ENCODE results near the gene SLC26A6. TPM values are rescaled to one million over a fixed set of nuclear protein-coding genes. Genes with fewer than 3 reads are reported as not detected.

The SLC26A6 gene
- total RNA-seq, 1 donor from 2014 or later: 40.1 TPM

DNA sequence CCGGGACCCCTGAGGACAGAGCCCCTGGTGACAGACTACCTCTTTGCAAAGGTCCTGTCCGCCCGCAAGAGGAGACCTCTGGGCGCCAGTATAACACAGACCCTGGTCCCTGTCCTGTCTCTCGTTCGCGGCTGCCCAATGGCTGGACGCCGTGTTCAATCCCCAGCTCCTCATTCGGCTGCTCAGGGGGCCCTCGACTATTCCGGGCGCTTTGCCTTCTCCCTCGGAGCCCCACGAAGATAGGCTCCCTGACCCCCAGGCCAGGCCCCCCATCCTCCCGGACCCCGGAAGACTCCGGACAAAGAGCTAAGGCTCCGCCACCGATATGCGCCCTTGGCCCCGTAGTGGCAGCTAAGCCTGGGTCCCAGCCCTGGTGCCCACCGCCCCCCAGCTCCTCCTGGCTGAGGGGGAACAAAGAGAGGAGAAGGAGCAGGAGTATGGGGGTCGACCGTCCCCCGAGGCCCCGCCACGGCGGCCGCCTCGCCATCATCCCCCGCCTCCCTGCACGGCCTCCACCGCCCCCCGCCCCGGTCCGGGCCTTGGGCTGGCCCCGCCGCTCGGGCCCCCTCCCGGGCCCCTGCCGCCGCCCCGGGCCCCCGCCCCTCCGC is 27.0 kb upstream of the SLC26A6 start:
- intact Hi-C loops (cut with micrococcal nuclease): loop anchor here (5.0 to 10.0 kb wide), 2 partner anchors 217 to 345 kb away; partner anchors contain the start of genes ATRIP, CCDC51, TMA7 and WDR6

DNA sequence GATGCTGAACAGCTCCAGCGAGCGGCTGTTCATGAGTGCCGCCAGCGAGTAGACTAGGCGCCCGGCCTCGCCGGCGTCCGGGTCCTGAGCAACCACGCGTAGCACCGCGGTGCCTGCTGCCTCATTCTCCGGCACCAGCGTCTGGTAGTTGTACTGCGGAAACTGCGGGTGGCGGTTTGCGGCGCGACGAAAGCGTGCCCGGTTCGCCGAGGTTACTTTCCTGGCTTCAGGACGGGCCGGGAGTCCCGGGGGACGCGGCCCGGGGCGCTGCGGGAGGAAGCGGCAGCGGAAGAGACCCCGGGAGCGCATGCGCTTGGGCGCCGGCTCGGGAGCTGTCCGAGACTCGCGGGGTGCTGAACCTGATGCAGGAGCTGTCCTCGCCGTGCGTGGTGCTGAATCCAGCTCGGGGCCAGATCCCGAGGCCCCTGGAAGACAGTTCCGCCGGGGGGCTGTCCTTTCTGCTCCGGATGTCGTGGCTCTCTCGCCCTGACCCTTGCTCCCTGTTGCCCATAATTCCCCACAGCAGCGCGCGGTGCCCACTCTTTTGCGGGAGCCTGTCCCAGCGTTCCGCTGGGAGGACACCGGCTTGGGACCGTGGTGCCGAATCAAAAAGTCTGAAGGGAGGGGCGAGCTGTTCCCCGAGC is 26.4 kb upstream of the SLC26A6 start:
- intact Hi-C loops (cut with micrococcal nuclease): loop anchor here (5.0 to 10.0 kb wide), 2 partner anchors 217 to 346 kb away; partner anchors contain the start of genes ATRIP, CCDC51, TMA7 and WDR6

- intact Hi-C loops (cut with micrococcal nuclease): loop anchor here (5.0 to 10.0 kb wide), 2 partner anchors 216 to 346 kb away; partner anchors contain the start of genes ATRIP, CCDC51, TMA7 and WDR6
Measured at GRCh38 chr3:48660800-48661400, 25.6 kb upstream of the SLC26A6 start.

DNA sequence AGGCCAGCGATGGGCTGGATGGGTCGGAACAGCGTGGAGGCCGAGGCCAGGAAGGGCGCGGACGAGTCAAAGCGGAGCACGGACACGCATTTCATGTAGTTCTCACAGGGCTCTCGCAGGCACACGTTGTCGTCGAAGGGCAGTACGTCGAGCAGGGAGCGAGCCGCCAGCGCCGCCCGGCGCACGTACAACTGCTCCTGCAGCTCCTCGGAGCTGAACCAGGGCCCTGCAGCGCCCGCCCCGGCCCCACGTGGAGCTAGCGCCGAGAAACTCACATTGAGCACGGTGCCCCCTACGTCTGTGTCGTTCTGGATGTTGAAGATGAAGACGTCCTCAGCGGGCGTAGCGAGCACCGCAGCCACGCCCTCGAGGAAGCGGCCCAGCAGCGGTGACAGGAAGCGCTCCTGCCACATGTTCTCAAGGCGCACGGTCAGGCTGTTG is 21.6 kb upstream of the SLC26A6 start:
- intact Hi-C loops (cut with micrococcal nuclease): loop anchor here (1.0 to 5.0 kb wide), 8 partner anchors 7 to 1642 kb away; partner anchors contain the start of genes HYAL3, IP6K2, NAA80 and NME6

GRCh38 chr3:48656061-48656840 is 21.0 kb upstream of the SLC26A6 start:
- intact Hi-C loops (cut with micrococcal nuclease): loop anchor here (1.0 to 5.0 kb wide), 8 partner anchors 8 to 1643 kb away; partner anchors contain the start of genes HYAL3, IP6K2, NAA80 and NME6

- intact Hi-C loops (cut with micrococcal nuclease): loop anchor here (1.0 to 5.0 kb wide), 8 partner anchors 9 to 1643 kb away; partner anchors contain the start of genes HYAL3, IP6K2, NAA80 and NME6
Measured at GRCh38 chr3:48655606-48656005, 20.3 kb upstream of the SLC26A6 start.

DNA sequence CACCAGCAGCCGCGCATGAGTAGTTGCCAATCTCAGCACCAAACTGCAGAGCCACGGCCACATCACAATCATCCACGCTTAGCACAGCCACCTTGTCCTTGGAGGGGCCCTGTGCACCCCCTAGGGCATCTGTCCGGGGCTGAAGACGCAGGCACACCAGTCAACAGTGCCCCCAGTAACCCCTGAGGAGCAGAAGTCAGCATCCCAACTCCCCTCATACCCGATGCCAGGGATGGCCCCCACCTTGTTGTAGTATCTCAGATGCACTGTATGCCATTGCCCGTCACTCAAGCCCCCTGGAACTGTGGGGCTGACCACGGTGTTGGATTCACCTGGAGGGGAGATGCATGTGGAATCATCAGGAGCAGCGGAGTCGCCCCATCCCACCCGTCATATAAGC is 19.8 kb upstream of the SLC26A6 start:
- intact Hi-C loops (cut with micrococcal nuclease): loop anchor here (5.0 kb wide), 1 partner anchor 353 kb away; the partner anchor contains the start of gene NME6

GRCh38 chr3:48652923-48653715 is 17.9 kb upstream of the SLC26A6 start:
- intact Hi-C loops (cut with micrococcal nuclease): no loop called here

DNA sequence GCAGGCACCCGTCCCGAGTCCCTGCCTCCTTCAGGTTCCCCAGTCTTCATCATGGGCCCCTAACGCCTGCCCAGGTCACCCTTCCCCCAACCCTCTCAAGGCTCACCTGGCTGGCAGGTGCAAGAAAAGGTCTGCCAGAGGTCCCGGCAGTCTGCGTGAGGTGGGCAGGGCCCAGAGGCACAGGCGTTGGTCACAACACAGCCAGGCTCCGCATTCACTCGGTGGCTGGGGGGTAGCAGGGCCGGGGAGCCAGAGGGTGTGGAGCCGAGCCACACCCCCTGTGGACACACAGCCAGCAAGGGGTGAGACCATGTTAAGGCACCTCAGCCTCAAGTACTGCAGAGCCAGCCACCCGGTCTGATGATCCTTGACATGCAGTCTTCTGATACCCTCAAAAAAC is 16.5 kb upstream of the SLC26A6 start:
- intact Hi-C loops (cut with micrococcal nuclease): no loop called here

DNA sequence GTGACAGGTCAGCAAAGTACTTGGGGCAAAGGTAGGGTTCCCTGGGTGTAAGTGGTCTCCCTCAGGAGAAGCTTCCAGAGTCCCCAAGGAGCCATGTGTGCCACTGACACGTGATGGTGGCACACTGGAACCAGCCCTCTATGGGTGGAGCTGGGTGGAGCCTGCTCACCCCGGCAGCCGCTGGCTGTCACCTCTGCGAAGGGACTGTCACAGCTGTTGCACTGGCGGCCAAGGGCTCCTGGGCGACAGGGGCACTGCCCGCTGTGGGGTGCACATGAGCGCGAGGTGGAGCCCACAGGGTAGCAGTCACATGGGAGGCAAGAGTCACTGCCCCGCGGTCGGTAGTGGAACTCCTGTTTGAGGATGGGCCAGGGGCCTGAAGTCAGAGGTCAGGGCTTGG is 15.5 kb upstream of the SLC26A6 start:
- intact Hi-C loops (cut with micrococcal nuclease): no loop called here

- intact Hi-C loops (cut with micrococcal nuclease): no loop called here
Measured at GRCh38 chr3:48648188-48648850, 13.1 kb upstream of the SLC26A6 start.

- intact Hi-C loops (cut with micrococcal nuclease): no loop called here
Measured at GRCh38 chr3:48647714-48648113, 12.5 kb upstream of the SLC26A6 start.

- intact Hi-C loops (cut with micrococcal nuclease): no loop called here
Measured at GRCh38 chr3:48644898-48645760, 9.9 kb upstream of the SLC26A6 start.

DNA sequence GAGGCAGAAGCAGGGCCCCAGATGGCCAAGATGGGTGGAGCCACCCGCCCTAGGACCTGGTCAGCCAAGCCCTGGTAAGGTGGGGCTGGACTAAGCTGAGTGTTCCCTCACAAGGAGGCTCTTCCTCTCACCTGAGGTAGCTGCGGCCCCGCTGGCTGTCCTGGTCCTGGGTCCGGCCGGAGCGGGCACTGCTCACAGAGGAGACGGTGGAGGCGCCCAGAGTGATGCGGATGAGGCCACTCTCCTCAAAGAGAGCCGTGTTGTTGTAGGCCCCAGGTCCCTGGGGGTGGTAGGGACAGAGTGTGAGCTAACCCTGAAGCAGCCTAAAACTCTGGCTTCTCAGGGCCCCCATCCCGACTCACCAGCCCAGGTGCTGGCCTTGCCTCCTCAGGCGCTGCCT is 7.3 kb upstream of the SLC26A6 start:
- intact Hi-C loops (cut with micrococcal nuclease): no loop called here

DNA sequence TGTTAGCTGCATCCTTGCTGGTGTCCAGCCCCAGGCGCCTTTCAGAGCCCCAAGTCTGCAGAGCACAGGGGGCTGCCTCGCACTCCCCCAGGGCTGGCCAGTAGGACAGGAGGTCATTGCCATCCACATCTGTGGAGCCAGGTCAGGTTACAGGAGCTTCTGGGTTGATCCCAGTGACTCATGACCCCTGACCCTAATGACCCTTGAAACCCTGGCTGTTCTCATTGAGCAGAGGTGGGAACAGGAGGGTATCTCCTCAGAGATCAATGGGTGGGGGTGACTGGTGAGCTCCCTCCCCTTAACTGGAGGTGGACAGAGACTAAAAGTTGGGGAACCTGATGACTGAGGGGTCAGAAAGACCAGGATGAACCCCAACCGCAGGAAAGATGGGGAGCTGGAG is 6.1 kb upstream of the SLC26A6 start:
- intact Hi-C loops (cut with micrococcal nuclease): no loop called here

GRCh38 chr3:48639944-48640606 is 4.8 kb upstream of the SLC26A6 start:
- intact Hi-C loops (cut with micrococcal nuclease): loop anchor here (10.0 kb wide), 1 partner anchor 165 kb away; no protein-coding TSS in a partner anchor

DNA sequence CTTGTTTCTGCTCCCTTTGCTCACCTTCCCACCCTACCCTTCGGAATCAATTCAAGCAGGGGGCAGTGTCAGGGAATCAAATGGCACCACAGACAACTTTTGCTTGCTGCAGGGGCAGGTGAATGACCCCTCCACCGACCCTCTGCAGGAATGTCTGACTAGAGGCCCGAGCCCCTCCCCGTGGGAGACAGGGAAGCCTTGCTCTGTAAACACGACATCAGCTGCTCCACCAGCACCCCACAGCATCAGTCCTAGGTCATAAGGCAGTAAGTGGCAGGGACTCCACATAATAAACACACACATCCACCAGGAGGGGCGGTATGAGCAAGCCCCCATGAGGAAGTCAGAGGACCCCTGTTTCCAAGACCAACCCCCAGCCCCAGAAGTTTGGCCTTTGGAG is 2.0 kb upstream of the SLC26A6 start:
- intact Hi-C loops (cut with micrococcal nuclease): loop anchor here (10.0 kb wide), 1 partner anchor 163 kb away; no protein-coding TSS in a partner anchor

DNA sequence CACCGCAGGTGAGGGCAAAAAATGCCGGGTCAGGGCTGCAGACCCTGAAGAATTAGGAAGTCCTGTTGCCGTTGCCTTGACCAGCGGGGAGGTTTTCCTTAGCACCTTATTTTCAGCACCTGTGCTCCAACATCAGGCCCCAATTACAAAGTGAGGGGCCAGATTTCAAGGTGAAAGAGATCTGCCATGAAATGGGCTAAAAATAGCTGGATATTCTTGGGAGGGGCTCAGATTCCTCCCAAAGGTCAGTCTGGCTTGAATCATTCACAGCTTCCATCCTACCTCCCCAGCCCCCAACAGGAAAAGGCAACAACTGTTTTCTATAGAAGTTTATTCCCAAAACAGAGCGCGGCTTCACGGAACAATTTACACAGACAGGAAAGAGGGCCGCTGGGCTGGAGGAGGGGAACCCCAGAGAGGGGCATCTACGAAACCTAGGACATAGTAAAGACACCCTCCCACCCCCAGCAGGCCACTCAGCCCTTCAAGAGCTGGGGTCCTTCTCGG is 941 bp upstream of the SLC26A6 start:
- intact Hi-C loops (cut with micrococcal nuclease): loop anchor here (10.0 kb wide), 1 partner anchor 161 kb away; no protein-coding TSS in a partner anchor
